GM21447 (cell line): Measurements from ENCODE around the gene SRP14.
"Not testable (repeated sequence)": the region's sequence is repeated elsewhere in the genome, so short reads cannot be mapped to it uniquely, and the experiment has no call there.

ENCODE experiments used
- ATAC-seq: cut with Tn5 transposase; IDR thresholded peaks from one replicate; pipeline ENCODE4 v1.9.1; 2021; ENCODE audit not compliant: unreplicated experiment

SRP14 gene

GRCh38 chr15:40031300-40031699 lies 7.7 kb downstream of the SRP14 start:
- no peak for ATAC-seq

- ATAC-seq, result no peak
Observed at GRCh38 chr15:40029979-40030893, 8.7 kb downstream of the SRP14 start.

GRCh38 chr15:40028853-40029252 lies 10.1 kb downstream of the SRP14 start:
- ATAC-seq, result no peak

GRCh38 chr15:40028193-40028592 lies 10.8 kb downstream of the SRP14 start:
- no peak for ATAC-seq

- no peak for ATAC-seq
Observed at GRCh38 chr15:40016224-40016865, 22.6 kb downstream of the SRP14 start.

- no peak for ATAC-seq
Observed at GRCh38 chr15:40014390-40014789, 24.6 kb downstream of the SRP14 start.

GRCh38 chr15:40013372-40013771 lies 25.6 kb downstream of the SRP14 start:
- not testable (repeated sequence) for ATAC-seq

GRCh38 chr15:40011303-40011702 lies 27.7 kb downstream of the SRP14 start:
- no peak for ATAC-seq

- ATAC-seq, result no peak
Observed at GRCh38 chr15:40010686-40011085, 28.3 kb downstream of the SRP14 start.

- no peak for ATAC-seq
Observed at GRCh38 chr15:40008061-40008765, 30.8 kb downstream of the SRP14 start.

GRCh38 chr15:40006646-40007045 lies 32.3 kb downstream of the SRP14 start:
- ATAC-seq, result no peak

- ATAC-seq, result no peak
Observed at GRCh38 chr15:40006003-40006402, 33.0 kb downstream of the SRP14 start.

GRCh38 chr15:40003116-40003916 lies 35.7 kb downstream of the SRP14 start:
- no peak for ATAC-seq

GRCh38 chr15:40002295-40002694 lies 36.7 kb downstream of the SRP14 start:
- no peak for ATAC-seq

GRCh38 chr15:39999538-40000200 lies 39.3 kb downstream of the SRP14 start:
- no peak for ATAC-seq

- no peak for ATAC-seq
Observed at GRCh38 chr15:39998511-39999077, 40.4 kb downstream of the SRP14 start.

- ATAC-seq, result no peak
Observed at GRCh38 chr15:39997639-39998038, 41.3 kb downstream of the SRP14 start.

- no peak for ATAC-seq
Observed at GRCh38 chr15:39997031-39997430, 42.0 kb downstream of the SRP14 start.

- ATAC-seq, result not testable (repeated sequence)
Observed at GRCh38 chr15:39996228-39996627, 42.8 kb downstream of the SRP14 start.

- not testable (repeated sequence) for ATAC-seq
Observed at GRCh38 chr15:39992953-39993352, 46.0 kb downstream of the SRP14 start.
